Activated CD8-positive, alpha-beta memory T cell treated with anti-CD3 and anti-CD28 coated beads for 4 hours (primary cell): ENCODE results near the gene MCC.
"Not testable (repeated sequence)": the region's sequence is repeated elsewhere in the genome, so short reads cannot be mapped to it uniquely, and the experiment has no call there.

ENCODE experiments used
- DNase-seq, 2 donors: peaks; one replicate each; pipeline ENCODE4 v3.0.0-alpha.2; 2020; ENCODE audit warnings: low read depth in 2 of 2

The MCC gene

DNA sequence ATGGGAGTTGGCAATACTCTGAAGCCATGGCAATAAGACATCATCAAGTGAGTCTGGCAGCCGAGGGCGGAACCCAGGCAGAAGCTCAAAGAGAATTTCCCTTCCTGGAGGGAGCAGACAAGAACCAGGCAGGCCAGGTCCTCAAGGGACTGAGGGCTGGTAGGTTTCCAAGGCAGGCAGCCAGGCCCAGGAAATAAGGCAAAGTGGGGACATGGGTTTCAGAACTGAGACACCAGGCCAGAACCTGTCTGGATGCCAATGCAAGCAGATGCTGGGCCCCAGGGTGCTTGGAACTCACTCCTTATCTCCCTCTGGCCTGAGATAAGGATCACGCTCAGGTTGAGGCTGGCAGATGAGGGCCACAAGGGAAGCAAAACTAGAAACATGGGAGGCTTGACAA lies 62.3 kb downstream of the MCC start:
- DNase-seq, result no peak

DNA sequence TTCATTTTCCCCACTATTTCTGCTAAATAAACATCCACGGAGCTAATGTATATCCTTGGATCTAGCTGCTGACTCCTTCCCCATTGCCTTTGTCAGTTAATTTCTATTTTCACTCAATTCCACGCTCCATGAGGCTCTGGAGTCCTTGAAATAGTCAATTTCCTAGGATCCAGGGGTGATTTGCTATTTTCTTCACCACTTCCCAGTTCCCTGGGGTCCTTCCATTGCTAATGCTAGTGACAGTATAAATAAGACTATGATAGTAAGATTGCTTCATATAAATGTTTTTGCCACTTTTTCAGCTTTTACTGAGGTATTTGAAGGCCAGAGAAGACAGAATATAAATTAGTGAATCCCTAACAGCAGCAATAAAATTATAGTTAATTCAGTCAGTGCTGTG lies 66.6 kb downstream of the MCC start:
- no peak for DNase-seq

DNA sequence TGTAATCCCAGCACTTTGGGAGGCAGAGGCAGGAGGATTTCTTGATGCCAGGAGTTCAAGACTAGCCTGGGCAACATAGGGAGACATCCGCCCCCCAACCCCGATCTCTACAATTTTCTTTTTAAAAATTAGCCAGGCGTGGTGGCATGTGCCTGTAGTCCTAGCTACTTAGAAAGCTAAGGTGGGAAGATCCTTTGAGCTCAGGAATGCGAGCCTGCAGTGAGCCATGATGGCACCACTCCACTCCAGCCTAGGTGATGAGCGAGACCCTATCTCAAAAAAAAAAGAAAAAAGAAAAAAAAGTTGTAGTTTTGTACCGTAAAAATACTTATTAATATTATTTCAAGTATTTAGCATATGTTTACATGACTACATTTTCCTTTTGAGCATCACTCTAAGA lies 82.7 kb downstream of the MCC start:
- no peak for DNase-seq

DNA sequence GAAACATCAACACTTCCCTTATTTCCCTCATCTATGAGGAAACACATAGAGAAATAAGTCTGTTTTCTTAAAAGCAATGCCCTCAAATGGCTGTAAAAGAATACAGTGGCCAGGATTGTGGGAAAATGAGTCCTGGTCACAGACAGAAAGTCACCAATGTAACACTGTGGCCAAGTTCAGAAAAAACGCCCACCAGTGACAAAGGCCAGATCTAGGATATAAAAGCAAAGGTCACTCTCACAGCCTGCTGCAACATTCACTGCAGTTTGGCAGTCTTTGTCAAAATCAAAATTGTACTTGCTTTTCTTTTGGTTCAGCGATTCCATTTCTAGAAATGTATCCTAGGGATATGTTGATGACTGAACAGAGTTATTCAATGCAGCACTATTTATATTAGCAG lies 84.0 kb downstream of the MCC start:
- DNase-seq, result no peak

DNA sequence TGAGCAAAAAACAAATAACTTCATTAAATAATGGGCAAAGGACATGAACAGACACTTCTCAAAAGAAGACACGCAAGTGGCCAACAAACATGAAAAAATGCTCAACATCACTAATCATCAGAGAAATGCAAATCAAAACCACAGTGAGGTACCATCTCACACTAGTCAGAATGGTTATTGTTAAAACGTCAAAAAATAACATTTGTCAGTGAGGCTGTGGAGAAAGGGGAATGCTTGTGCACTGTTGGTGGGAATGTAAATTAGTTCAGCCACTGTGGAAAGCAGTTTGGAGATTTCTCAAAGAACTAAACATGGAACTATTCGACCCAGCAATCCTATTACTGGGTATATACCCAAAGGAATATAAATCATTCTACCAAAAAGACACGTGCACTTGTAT lies 90.3 kb downstream of the MCC start:
- not testable (repeated sequence) for DNase-seq

DNA sequence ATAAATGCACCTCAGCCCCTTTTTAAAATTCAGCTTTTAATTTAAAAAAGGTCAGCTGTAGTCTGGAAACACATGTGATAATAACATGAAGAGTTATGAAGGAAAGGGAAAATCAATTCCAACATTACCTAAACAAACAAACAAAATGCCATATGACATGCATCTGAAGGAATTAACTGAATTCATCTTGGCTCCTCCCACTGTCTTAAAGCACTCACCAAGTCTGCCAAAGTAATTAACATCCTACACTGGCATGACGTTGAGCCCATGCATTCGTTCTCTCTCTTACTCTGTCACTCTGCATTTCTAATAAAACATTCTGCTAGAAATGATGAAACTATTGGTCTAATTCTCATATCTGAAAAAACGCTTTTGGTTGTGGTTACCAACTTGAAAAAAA lies 91.2 kb downstream of the MCC start:
- no peak for DNase-seq

DNA sequence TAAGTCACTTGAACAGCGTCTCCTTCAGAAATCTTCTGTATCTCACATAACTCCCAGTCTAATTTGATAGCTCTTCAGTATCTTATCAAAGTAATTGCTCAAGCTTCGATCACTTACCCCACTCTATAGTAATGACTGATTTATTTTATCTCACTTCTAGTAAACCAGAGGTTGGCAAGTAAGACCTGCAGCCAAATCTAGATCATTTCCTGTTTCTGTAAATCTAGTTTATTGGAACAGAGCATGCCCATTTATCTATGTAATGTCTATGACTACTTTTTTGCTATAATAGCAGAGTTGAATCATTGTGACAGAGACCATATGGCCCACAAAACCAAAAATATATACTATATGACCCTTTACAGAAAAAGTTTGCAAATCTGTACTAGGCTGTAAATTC lies 93.6 kb downstream of the MCC start:
- DNase-seq, result no peak

DNA sequence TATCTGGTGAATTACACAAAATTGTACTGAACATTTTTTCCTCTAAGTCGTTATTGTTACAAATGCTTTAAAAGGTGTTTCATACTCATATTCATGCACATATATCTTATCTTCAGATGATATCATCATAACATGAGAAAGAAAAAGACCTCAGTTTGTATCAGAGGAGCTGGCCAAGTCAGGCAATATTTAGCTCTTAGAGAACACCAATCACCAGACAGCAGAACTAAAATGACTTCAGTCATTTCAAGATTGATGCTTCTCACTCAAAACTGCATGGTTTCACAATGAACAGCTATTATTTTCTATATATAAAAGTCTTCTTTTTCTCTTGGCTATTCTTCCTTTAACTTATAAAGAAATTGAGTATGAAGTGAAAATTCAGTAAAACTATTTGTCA lies 98.0 kb downstream of the MCC start:
- DNase-seq, result no peak

DNA sequence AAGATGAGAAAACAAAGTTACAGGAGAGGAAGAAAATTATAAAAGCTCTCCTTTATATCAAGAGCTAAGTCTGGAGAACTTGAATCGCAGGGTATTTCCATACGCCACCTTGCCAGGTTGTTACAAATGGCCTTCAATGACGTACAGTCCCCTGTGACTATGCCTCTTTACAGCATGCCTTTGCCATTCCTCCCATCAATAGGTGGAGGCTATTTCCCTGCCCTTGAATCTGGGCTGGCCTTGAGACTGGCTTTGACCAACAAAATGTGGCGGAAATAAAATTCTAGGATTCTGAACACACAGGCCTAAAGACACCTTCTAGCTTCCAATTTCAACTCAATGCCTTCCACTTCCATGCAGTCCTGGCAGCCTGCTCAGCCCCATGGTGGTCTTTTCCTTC lies 99.1 kb downstream of the MCC start:
- DNase-seq, result no peak

DNA sequence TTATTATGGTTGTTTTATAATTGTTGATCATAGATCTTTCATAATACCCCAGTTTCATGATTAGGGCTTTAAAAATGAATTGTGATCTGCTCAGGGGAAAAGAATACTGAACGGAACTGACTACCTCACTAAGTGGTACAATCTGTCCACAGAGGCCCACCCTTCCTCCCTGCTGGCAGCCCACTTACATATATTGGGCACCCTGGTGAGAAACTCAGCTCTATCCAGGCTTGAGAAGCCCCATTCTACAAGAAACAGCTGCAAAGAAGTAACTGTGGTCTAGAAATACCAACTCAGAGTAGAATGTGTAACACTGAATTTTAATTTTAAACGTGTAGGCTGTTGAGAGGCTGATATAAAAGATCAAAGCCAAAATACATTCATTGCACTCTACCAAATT lies 100.4 kb downstream of the MCC start:
- no peak for DNase-seq

DNA sequence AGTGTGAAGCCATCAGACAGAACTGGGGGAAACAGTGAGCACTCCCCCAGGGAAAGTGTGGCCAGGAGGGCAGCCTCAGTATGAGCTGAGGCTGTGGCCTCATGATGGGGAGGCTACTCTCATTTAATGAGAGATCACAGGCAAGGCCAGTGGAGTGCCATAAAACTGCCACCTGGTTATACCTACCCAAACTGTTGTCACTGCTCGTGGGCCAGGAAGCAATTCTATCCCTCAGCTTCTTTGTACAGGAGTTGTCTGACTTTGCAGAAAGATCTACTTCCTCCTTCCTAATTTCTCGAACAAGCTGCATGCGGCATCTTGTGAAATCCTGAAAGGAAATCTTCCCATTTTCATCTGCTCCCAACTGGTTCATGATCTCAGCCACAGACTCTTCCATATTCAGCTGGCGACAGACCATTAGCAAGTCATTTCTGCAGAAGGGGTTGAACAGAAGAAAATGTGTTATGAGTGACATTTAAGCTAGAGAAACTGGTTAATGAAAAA lies 103.4 kb downstream of the MCC start:
- no peak for DNase-seq

DNA sequence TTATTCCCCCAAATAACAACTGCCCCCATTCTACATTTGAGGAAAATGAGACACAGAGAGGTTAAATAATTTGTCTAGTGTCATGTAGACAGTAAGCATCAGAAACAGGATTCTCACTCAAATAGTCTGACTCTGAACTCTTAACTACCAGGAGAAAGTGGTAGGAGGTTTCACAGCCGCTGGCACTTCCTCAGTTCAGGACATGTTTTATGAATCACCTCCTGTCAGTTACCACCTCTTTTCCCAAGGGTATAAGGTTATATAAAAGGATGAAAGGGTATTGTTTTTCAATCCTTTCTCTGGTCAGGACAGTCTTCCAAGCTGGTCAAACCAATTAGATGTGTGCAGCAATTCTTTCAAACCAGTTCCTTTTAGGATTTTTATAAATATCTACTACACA lies 105.5 kb downstream of the MCC start:
- no peak for DNase-seq

DNA sequence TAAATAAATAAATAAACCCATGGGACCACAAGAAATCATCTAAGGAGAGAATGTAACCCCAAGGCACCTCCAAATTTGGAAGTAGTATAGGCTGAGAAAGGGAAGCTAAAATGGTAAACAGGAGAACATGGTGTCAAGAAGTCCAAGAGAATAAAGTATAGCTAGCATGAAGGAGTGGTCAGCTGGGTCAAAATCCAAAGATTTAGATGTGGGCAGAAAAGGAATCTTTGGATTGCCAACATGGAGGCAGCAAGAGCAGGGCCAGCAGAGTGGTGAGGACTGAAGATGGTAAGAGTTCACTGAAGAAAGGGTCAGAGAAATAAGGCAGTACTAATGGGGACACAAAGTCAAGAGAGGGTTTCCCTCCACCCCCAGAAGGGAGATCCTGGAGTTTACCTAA lies 106.5 kb downstream of the MCC start:
- no peak for DNase-seq

DNA sequence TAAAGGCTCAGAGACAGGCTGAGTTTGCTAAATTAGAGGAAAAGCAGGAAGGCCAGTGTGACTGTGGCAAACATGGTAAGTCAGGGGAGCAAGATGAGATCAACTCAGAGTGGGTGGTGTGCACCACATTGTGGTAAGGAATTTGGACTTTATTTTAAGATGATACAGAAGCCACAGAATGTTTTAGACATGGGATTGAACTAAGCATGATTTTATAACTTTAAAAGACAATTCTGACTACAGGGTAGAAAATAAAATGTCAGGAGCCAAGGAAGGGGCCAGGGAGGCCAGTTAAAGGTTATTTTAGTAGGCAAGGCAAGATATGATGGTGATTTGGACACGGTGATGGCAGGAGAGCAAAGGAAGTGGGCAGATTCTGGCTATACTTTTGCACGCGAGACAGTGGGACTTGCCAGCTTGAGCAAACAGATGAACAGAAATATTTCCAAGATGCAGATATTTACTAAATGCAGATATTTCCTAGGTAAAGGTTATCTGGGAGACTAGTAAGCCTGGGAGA lies 107.4 kb downstream of the MCC start:
- DNase-seq, result no peak

DNA sequence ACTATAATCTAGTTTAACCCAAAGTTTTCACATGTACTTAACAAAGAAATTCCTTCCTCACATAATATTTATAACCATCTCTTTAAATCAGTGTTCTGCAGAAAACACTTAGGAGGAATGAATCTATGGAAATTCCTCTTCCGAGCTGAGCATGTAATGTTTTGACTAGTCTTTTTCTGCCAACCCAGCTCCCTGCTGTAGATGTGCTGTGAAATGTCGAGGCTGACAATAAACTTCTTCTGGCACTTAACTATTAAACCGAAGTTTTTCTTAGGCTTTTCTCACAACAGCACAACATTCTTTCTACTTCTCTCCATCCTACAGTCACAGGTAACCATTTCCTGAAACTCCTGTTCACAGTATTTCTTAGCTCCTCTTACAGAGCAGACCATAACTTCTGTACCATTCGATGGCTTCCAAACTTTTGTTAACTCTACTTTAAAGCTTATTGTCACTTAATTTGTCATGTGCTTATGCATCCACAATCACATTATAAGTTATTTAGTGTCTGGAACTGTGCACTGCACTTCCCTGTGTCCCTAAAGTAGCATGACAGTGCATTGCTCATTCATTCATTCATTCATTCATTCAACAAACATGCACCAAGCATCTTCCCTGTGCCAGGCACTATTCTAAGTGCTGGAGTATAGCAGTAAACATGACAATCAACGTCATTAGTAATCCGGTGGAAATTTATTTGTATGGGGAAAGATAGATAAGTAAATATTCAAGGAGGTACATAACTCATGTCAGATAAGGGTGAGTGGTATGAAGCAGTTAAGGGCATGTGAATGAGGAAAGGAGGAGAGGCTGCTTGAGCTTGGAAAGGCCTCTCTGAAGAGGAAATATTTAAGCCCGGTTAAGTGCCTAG lies 108.1 kb downstream of the MCC start:
- DNase-seq, result no peak

DNA sequence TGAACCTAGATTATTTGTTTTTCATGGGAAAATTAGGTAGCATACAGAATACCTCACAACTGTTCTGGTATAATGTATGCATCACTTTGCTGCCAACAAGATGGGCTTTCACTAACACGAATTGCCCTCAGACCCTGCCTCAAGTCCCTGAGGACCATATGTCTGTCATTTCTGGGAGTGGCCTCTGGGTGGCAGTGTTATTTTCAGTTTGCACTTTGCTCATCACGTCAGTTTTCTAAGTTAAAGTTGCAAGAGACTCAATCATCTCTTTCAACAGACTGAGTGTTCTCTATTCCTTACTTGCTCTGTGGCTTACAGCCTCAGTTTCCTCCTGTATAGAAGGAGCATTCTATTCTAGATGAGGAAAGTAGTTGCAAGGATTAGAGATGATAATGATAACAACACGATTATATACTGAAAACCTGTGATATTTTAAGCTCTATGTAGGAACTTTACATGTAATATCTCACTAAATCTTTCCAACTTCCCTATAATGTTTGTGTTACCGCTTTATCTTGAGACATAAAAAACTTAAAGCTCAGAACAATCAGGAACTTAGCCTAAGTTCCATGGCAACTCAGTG lies 109.2 kb downstream of the MCC start:
- peak; percentile 8 to 17 for DNase-seq

DNA sequence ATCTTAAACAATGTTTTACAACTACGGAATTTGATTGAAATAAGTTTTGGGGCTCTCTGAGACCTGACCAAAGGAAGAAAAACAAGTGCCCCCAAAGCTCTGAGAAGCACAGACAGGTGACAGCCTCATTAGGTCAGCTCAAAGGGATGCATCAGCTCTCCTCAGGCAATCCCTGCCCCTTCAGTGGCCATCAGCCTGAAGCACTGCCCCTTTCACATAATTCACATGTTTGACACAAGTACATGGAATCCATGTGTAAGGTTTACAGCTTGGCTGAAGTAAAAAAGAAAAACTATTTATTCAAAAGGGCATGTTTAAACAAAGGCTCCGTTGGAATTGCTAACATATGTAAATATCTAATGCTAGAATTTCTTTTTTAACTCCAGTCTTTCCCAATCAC lies 109.7 kb downstream of the MCC start:
- no peak for DNase-seq

DNA sequence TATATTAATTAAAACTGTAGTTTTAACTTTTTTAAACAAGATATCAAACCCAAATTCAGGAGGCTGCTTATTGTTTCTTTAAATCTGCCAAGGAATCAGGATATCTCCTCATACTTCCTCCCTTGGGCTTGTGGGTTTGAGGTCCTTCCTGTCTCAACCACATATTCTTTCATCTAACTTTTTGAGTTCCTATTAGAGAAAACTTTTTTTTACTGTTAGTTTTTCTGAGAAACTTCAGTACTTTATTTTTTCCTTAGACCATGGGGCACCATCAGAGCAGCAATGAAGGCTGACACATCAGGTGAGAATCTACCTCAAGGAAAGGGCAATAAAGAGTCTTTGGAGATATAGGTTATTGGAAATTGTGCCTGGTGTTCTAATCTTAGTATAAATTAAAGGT lies 110.2 kb downstream of the MCC start:
- DNase-seq, result no peak

DNA sequence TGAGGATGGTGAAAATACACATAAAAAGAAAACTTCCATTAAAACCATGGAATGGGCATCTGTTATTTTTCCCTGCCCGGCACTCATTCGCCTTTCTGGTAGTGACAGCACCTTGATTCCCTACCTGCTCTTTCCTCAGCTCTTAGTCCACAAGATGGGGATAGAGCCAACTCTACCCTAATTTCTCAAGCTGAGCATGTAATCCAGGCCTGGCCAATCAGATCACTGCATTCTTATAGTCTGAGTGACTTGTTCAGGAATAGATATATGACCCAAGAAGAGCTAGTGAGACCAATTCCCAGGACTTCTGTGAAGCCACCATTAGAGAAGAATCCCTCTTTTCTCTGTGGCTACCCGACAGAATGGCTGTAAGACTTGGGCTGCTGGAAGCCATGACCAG lies 111.6 kb downstream of the MCC start:
- no peak for DNase-seq

DNA sequence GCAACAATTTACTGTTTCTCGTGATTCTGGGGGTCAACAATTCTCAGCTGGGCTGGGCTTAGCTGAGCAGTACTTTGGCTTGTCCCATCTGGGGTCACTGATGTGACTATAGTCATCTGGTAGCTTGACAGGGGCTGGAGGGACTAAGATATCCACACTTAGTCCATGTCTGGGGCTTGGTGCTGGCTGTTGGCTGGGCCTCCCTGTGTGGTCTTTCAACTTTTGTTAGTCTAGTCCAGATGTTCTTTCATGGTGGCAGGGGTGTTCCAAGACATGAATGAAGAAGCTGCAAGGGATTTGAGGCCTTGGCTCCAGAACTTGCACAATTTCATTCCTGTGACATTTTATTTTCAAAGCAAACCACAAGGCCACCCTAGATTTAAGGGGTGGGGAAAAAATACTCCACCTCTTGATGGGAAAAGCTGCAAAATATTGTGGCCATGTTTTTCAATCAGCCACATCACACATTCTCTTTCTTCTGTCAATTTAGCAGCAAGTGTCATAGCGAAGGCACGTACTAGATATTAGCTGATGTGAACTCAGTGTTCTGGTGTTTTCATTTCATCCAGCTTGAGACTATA lies 112.7 kb downstream of the MCC start:
- DNase-seq, result no peak

DNA sequence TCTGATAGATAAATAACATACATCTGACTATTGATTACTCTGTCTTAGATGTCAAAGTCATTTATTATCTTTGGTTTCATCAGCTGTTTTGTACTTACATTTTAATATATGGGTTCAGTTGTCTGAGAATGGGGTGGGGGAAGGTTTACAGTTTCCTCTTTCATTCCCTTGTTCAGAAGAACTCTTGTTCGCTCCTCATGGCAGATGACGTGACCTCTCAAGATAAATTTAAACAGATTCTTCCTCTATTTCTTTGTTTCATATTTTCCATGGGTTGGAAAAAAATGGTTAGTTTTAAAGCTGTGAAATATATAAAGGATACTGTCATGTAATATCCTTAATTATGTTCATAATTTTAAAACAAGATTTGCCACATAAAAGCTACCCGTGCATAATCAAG lies 114.8 kb downstream of the MCC start:
- no peak for DNase-seq

DNA sequence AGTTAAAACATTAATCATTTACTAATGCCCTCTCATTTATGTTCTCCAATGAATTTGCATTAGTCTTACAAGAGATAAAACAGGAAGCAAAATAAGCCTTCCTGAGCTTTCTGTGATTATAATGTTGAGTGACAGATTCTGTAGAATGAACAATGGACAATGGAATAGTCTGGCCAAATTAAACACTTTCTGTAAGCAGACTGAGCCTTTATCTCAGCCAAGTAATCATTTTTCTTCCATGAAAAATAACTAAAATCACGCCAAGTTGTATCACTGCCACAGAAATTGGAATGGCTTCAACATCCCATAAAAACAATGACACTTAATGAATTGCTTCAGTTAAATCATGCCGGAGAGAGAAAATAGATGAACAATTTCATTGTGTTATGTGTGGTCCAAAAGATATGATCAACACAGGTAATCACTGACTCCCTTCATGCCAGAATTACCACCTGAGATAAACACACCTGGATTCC lies 116.5 kb downstream of the MCC start:
- no peak for DNase-seq

DNA sequence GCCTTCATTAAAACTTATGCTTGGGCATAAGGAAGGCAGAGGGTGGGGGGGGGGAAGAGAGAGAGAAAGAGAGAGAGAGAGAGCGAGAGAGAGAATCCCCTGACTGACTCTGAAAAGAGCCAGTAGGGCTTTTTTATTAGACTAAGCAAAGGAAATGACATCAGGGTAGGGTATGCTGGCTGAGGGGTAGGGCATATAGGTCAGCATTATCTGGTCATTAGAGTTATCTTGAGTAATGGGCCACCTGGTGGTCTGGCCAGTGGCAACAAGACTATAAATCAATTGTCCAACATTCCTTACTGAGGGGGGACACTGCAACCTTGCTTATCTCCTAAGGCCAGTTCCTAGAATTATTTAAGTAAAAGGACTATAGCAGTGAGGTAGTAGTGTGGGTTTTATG lies 120.7 kb downstream of the MCC start:
- DNase-seq, result no peak
